ENCODE results near the gene PYGM.
A peak's percentile ranks its signal among the peaks of the same experiment; 100 is the strongest.

The PYGM gene

DNA sequence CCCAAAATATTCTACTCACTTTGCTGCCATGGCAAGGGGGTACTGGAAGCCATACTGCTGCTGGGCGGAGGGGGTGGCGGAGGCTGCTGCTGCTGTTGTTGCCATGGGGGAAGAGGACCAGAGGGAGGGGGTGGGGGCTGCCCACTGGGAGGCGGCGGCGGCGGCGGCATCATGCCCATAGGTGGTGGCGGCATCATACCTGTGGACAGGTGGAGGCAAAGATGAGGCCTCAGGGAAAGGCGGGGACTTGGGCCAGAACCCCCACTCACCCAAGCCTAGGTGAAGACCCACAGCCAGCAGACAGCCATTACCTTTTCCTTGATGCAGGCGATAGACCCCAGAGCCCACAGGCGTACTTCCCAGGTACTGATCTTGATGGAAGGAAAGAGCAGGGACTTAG is 7.1 kb upstream of the PYGM start:
- ATAC-seq: no peak

- no peak for ATAC-seq
Observed at GRCh38 chr11:64765851-64766665, 6.3 kb upstream of the PYGM start.

- no peak for ATAC-seq
Observed at GRCh38 chr11:64765291-64765850, 5.6 kb upstream of the PYGM start.

- ATAC-seq: no peak
Observed at GRCh38 chr11:64764753-64765152, 5.0 kb upstream of the PYGM start.

DNA sequence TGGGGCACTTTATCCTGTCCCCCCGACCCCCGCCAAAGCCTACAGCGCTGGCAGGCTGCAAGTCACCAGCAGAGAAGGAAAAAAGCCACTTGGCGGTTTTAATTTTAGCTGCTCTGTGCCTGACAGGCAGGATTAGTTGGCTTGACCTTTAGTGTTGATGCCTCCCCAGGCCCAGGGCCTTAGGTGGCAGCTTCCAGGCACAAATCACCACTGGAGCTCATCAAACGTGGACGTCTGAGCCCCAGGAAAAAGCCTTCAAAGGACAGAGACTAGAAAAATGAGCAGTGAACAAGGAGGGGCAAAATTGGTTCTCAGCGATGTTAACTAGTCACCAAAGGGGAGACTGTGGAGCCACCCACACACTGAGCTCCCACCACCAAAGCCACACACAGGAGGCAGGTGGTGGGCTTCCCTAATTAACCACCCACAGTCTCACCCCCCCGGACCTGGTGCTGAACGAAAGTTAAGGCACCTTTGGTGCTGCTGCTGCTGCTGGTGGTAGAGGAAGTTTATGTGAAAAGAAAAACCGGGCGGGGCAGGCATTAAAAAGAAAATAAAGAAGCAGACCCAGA is 4.4 kb upstream of the PYGM start:
- ATAC-seq: peak; percentile 33 to 36

DNA sequence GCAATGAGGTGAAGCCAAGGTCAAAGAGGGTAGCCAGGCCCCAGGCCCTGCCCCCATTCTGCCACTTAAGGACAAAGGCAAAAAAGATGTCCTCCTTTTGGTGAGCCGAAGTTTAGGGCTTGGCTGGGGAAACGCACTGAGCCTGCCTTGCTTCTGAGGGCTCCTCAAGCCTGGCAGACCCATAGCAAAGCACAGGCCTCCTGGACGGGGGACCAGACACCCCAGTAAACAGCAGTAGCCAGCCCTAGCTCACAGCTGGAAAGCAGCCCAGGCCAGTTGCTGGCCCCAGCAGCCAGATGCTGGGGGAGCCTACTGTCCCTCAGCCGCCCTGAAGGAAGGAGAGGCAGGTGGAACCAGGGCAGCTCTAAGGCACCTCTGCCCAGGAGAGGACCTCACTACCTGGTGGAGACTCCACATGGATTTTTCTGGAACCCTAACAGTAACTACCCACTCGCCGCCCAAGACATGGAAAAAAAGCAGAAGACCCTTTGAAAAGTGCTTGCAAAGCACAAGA is 3.8 kb upstream of the PYGM start:
- no peak for ATAC-seq

DNA sequence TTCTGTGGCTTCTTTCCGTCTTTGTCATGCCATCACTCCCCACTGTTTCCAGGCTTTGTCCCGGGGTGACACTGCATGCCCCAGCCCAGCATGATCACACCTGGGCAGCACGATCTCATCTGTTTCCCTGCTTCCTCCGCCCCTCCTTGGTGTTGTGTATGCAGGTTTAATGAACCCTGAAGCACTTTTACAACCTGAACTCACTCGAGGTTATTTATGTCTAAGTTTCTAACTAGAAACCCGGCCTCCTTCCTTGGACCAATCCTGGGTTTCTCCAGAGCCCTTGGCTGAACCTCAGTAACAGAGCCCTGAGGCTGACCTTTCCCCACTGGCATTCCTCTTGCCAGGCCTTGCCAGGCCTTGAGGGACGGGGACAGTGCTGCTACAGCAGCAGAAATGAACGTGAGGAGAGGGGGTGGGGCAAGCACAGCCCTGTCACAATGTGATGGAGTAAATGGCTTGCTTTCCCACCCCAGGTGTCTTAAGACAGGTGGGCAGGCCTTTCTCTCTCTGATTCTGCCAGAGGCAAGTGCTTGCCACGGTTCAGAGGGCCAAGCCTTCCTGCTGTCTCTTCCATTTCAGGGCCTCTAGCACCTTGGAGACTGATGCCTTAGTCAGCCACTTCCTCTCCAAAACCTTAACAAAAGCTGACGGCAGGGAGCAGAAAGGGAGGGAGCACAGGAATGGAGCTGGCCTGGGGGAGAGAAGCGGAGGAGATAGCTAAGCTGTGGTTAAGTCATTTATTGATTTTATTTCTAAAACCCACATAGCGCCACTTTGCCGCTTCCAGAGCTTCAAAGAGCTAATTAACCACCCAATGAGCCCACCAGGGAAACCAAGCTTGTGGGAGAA is 3.1 kb upstream of the PYGM start:
- peak; percentile 18 to 22 for ATAC-seq

DNA sequence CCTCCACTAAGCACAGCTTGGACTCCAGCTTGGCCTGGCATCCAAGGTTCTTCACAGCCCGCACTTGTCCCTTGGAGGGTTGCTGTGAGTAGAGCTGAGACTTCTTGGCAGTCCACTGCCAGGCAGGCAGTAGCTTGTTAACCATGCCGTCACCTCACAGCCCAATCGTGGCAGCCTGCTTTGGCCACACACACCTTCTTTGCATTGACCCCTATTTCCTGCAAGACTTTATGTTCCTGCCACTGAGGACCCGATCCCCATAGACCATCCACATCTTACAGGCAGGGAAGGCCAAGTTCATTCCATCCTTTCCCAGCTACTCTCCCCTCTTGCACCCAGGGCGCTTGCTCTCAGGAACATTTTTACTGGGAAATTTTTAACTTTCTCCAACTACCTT is 2.5 kb upstream of the PYGM start:
- no peak for ATAC-seq

GRCh38 chr11:64760759-64761420 is 1.1 kb upstream of the PYGM start:
- ATAC-seq: no peak

GRCh38 chr11:64759131-64759721 is 548 bp downstream of the PYGM start:
- no peak for ATAC-seq

DNA sequence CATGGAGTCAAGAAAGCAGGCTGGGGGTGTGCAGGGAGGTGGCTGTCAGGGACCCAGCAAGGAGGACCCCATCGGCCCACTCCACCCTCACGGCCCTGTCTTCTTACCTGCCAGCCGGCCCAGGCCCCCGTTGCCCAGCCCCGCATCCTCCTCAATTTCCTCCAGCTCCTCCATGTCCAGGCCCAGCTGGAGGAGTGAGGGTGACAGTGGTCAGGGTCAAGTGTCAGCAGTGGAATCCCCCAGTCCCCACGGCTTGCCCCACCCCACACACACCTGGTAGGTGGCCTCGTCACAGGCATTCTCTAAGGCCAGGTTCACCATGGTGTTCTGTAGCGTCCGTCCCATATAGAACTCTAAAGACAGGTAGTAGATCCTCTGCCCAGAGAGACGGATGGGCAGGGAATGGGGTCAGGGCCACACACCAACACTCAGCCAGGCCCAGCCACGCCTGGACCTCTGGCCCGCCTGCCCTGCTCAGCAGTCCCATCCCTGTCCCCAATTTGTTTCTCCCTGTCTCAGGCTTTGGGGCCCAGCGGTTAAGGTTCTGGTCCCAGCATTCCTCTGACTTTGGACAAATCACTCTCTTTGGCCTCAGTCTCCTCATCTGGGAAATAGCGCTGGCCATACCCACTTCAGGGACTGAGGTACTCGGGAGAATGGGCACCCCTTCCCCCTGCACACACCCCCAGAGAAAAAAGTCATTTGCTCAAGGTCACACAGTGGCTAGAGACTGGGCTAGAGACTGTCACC is 1.3 kb downstream of the PYGM start:
- no peak for ATAC-seq

DNA sequence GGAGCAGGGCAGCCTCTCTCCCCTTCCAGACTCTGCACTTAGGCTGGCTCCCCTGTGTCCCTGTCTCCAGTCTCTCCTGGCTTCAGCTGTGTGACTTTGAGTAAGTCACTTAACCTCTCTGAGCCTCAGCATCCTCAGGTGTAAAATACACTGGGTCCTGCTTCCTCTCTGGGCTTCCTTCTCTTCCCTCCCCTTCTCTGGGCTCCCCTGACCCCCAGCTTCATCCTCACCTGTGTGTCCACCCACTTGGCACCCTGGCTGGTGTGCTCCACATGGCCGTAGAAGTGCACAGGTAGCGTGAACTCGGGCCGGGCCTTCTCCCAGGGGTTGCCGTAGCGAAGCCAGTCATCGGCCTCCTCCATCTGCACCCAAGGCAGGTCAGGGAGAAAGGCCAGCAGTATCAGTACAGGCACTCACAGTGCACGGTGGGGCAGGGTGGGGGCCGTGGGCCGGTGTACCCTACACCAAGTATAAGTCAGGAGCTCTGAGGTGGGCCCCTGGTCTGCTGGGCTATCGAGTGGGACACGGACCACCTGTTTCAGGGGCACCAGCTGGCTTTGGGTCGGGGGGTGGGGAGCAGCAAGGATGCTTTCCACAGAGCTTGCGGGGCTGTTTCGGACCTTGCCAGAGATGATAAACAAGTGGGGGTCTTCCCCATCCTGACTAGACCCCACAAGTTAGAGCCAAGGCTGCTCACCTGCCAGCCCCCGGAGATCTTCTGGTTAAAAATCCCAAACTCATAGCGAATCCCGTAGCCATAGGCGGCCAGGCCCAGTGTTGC is 2.0 kb downstream of the PYGM start:
- no peak for ATAC-seq

GRCh38 chr11:64755681-64756361 is 4.0 kb downstream of the PYGM start:
- ATAC-seq: no peak

DNA sequence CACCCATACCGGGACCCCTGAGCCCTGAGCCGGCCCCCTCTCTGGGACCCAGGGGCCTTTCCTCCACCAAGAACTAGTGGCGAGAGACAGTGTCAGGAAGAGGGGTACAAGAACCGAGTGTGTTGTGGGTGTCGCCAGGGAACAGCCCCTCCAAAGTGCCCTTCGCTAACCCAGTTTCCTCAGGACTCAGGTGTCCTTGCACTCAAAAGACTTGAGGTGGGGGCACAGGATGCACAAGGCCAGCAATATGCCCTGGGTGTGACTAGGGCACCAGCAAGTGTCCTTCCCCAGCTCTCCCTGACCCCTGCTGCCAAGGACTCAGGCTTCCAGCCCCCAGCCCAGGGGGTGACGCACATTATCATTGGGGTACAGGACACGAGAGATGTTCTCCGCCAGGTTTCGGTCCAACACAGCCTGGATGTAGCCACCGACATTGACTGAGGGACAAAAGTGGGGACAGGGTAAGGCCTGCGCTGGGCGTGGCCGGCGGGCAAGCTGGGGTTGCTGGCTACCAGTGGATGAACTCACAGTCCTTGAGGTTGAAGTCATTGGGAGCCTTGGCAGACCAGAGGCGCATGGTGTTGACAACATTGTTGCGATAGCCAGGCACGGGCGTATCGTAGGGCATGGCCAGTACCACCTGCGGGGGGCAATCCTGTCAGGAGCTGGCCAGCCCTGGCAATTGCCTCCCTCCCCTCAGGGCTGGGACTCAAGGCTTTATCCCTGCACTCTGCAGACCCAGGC is 4.7 kb downstream of the PYGM start:
- no peak for ATAC-seq

GRCh38 chr11:64754124-64754918 is 5.5 kb downstream of the PYGM start:
- ATAC-seq: no peak

GRCh38 chr11:64753380-64754123 is 6.2 kb downstream of the PYGM start:
- no peak for ATAC-seq

DNA sequence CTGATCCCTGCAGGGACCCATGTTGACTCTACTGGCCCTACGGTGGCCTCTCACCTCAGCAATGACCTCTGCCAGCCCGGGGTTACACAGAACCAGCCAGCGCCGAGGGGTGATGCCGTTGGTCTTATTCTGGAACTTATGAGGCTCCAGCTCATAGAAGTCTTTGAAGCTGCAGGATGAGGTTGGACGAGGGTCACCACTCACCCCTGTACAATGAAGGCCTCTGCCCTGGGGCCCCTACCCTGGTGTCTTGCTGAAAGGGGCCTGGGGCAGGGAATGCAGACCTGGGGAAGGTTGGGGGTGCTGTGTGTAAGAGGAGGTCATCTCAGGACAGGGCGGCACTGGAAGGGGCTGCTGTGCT is 6.8 kb downstream of the PYGM start:
- no peak for ATAC-seq

All from activated CD4-positive, CD25-positive, alpha-beta regulatory T cell treated with anti-CD3 and anti-CD28 coated beads, Interleukin-2, amount 50 U/mL, for 24 hours (primary cell).